A549 treated with AZD9567 at 1 μM for 4 hours (cell line): ENCODE measurements around the gene SHROOM2. TPM values are rescaled to one million over a fixed set of nuclear protein-coding genes. Genes with fewer than 3 reads are reported as not detected.

ENCODE experiments used
- total RNA-seq: library from RNA; stranded (reverse); fragments of 200-300 nt; extraction: Qiagen RNA extraction; gene quantifications from 5 replicates; pipeline ENCODE4 v1.2.3, GENCODE V29; 2022; ENCODE audit not compliant: insufficient read depth

The SHROOM2 gene, protein sequence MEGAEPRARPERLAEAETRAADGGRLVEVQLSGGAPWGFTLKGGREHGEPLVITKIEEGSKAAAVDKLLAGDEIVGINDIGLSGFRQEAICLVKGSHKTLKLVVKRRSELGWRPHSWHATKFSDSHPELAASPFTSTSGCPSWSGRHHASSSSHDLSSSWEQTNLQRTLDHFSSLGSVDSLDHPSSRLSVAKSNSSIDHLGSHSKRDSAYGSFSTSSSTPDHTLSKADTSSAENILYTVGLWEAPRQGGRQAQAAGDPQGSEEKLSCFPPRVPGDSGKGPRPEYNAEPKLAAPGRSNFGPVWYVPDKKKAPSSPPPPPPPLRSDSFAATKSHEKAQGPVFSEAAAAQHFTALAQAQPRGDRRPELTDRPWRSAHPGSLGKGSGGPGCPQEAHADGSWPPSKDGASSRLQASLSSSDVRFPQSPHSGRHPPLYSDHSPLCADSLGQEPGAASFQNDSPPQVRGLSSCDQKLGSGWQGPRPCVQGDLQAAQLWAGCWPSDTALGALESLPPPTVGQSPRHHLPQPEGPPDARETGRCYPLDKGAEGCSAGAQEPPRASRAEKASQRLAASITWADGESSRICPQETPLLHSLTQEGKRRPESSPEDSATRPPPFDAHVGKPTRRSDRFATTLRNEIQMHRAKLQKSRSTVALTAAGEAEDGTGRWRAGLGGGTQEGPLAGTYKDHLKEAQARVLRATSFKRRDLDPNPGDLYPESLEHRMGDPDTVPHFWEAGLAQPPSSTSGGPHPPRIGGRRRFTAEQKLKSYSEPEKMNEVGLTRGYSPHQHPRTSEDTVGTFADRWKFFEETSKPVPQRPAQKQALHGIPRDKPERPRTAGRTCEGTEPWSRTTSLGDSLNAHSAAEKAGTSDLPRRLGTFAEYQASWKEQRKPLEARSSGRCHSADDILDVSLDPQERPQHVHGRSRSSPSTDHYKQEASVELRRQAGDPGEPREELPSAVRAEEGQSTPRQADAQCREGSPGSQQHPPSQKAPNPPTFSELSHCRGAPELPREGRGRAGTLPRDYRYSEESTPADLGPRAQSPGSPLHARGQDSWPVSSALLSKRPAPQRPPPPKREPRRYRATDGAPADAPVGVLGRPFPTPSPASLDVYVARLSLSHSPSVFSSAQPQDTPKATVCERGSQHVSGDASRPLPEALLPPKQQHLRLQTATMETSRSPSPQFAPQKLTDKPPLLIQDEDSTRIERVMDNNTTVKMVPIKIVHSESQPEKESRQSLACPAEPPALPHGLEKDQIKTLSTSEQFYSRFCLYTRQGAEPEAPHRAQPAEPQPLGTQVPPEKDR (N-terminal part only)
- total RNA-seq = 0.55 to 0.75 TPM (median 0.69 TPM) in 4 of 5 replicates, not detected in the other

DNA sequence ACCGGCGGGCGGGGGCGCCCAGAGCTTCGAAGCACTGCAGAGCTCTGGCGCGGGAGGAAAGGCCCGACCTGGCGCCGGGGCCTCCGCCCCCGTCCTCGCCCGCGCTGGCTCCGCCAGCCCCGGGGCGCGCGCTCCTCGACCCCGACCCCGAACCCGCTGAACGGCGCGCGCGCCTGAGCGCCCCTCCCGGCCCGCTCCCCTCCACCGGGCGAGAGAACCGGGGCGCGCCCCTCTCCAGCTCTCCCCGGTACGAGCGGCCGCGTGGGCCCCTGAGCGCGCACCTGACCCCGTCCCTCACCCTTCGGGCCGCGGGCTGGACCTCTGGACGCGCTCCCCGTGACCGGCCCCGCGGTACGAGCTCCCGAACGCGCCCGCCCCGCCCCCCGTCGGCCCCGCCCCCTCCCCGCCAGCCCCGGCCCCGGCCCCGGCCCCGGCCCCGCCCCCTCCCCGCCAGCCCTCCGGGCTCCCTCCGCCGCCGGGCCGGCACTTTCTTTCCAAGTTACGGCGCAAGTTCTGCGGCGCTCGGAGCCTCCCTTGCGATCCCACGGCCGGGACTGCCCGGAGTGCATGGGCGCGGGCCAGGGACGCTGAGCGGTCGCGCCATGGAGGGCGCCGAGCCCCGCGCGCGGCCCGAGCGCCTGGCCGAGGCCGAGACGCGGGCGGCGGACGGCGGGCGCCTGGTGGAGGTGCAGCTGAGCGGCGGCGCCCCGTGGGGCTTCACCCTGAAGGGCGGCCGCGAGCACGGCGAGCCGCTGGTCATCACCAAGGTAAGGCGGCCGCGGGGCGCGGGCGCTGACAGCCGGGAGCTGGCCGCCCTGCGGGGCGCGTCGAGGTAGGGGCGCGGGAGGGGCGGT is at the start of gene SHROOM2:
TSS of gene SHROOM2 (plus strand) at position 486 of the 854 bp plus-strand sequence. CDS start at position 603, 117 bp downstream.

DNA sequence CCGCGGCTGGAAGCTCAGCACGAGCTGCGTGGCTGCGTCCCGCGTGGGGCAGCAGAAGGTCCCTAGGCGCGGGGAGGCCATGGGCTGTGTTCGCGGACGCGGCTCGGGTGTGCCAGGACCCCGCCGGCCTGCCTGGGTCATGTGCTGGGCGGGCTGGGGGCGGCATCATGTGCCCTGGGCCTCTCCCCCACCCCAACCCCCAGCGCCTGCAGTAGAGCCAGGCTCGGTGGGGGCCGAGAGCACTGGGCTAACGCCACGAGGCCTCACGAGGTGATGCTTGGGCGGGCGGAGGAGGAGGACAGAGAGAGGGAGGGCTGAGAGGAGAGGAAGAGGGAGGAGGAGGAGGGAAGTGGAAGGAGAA is 20.5 kb upstream of the SHROOM2 start, which contains the start of gene GPR143:
TSS of gene GPR143 (minus strand) at position 111 of the 361 bp plus-strand sequence. CDS start at position 81, 30 bp downstream.

DNA sequence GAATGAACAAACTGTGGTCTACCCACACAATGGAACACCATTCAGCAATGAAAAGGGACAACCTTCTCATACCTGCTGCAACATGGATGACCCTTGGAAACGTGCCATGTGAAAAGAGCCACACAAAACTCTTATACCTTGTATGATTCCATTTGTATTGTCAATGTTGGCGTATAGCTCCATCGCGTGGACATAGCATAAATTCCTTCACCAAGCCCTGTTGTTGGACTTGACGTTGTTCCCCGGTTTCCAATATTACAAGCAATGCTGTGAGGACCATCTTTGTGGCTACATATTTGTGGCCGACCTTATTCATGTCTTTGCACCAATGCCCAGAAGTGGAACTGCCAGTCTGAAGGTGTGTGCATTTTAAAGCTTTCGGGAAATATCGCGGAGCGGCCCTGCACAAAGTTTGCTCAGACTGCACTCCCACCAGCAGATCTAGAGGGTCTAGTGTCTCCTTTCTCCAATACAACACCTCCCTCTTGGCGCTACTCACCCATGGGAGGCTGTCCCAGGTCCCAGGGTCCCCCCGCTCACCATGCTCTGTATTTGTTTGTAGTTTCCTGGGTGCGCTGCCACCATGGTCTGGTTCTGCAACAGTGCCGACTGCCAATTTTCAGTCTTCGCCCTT is 180.7 kb downstream of the SHROOM2 start, which contains the start of gene CLDN34:
TSS of gene CLDN34 (plus strand) at position 584 of the 634 bp plus-strand sequence. CDS start at position 584, 0 bp downstream.

Other genes starting within 250 kb of the SHROOM2 start
- 0.07 to 0.24 TPM (median 0.16 TPM) in 4 of 5 replicates, not detected in the other for gene GPR143, start 20.6 kb upstream of the SHROOM2 start, total RNA-seq
- gene CLDN34, start 180.9 kb downstream of the SHROOM2 start, total RNA-seq = not detected in 5 replicates